ENCODE measurements around the gene NGRN.
A peak's percentile ranks its signal among the peaks of the same experiment; 100 is the strongest.
"Not testable (repeated sequence)": the region's sequence is repeated elsewhere in the genome, so short reads cannot be mapped to it uniquely, and the experiment has no call there.

The NGRN gene

DNA sequence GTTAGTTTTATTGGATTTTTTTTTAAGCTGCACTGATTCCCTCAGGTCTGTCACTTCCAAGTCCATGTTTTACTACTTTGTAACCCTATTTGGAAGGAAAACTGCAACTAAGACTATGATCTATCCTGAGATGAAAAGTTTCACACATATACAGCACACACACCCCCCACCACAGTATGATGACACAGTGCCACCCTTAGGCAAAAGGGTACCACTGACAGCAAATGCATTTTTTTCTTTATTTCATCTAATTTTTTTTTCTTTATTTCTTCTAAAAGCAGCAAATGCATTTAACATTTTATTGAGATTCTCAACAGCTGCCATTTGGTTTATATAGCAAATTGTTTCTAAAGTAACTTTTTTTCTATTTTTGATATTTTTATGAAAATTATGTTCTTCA, 21.2 kb downstream of the NGRN start:
- DNase-seq = peak; percentile 5

DNA sequence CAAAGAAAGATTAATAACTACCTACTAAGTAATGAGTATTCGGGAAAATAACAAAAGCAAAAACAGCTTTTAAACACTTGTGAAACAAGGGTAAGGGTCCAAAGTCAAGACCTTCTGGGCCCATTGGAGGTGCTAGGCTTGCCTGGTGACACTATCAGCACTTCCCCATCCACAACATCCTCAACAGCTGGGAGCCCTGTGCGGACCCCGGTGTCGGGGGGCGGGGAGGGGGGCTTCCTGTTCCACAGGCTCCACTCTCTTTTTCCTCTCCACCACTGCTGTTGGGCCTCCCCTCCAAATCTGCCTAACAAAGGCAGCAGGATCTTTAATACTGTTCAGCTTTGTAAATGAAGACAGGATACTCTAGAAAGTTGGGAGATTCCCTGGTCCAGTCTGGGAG, 21.6 kb downstream of the NGRN start:
- no peak for DNase-seq

DNA sequence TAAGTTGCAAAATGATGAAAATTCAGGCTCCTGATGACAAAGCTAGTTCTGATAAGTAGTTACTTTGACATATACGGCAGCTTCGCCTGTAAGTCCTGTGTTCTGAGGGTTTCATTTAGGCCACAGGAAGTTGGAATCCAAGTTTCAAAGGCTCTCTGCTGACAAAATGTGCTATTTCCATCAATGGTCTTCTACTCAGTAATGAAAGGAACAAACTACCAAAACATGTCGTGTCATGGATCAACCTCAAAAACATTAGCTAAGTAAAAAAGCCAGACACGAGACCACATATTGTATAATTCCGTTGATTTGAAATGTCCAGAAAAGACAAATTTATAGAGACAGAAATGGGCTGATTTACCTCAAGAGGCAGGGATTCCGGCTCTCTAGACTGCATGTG, 22.5 kb downstream of the NGRN start:
- no peak for DNase-seq

DNA sequence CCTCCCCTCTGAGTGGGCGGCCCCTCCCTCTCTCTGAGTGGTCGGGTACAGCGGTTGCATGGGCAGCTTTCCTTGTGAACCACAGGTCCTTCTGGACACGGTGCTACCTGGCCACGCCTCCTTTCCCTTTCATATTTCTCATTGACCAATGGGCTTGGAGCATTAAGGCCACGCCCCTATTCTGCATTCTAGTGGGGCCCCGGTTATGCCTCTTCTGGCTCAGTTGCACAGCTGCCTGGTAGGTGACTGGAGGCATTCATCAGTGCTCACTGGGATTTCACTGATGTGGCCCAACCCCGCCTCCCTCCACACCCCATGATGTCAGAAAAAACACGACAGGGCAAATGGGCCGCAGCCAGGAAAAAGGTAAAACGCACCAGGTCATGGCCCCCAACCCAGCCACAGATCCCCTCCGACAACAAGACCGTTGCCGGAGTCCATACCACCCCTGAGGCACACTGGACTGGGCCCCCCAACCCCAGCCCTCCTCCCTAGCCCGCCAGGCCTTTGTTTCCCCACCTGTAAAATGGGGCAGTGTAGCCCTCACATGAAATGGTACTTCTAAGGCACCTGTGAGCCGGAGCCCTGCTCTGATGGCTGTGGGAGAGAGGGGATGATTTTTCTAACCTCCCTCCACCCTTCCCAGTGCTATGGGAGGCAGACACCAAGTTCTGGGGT, 26.3 kb downstream of the NGRN start:
- no peak for DNase-seq

DNA sequence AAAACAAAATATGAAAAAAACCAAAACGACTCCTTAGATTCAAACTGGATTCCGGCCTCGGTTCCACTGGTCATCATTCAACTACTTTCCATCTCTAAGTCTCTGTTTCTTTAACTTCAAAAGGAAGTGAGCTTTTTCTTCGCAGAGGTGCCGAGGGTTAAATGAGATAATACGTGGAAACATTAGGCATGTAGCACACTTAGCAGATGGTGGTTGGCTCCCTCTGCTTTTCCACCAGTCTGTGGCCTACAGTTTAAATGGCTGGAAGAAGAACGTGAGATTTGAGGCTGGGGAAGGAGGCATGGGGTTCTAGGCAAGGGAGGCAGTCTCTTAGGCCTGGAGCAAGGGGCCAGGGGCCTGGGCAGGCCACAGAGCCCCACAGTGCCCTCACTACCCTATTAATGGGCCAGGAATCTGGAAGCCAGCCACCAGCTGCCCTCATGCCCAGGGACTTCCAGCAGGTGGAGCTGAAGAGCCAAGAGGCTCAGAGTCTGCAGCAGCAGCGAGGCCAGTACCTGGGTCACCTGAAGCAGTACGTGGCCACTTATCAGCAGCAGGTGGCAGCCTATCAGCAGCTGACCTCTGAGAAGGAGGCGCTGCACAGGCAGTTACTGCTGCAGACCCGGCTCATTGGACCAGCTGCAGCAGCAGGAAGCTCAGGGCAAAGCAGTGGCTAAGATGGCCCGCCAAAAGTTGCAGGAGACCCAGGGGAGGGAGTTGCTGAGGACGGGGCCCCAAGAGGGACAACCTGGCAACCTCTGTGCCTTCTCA, 27.8 kb downstream of the NGRN start:
- DNase-seq = peak; percentile 56

DNA sequence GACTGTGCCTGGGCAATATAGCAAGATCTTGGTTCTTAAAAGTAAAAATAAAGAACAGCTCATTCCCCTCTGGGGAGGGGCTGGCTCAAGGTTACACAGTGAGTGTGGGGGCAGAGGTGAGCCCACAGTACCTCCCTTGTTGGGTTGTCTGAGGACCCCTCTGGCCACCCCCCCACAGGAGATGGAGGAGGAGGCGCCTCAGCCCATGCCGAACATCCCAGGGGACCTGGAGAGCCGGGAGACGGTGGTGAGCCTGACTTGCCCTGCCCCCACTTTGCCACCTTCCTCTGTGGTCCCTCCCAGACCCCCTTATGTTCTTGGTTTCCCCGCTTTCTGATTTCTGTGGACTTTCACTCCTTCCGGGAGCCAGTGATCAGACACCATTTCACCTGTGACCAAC, 28.7 kb downstream of the NGRN start:
- DNase-seq = no peak

DNA sequence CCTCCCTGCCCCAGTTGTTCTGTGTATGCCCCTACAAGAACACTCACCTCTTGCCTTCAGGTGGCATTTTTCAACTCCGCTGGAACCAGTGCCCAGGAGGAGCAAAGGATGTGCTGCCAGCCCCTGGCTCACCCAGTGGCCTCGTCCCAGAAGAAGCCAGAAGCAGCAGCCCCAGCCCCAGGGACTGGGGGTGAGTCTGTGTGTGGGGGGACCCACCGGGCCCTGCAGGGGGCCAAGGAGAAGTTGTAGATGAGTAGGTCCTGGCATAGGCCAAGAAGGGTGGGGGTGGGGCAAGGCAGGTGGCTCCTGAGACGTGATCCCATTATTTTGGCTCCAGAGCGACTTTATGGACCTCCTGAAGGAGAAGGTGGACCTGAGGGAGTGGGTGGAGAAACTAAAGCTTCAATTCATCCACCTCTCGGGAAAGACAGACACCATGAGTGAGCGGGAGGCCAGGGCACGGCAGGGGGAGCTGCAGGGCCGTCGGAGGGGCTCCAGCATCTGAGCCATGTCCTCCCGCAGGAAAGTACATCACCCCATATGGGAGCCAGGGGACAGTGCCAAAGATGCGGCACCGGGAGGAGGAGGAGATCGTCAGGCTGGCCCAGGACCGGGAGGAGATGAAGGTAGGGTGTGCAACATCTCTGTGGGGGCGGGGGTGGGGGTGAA, 29.3 kb downstream of the NGRN start:
- no peak for DNase-seq

DNA sequence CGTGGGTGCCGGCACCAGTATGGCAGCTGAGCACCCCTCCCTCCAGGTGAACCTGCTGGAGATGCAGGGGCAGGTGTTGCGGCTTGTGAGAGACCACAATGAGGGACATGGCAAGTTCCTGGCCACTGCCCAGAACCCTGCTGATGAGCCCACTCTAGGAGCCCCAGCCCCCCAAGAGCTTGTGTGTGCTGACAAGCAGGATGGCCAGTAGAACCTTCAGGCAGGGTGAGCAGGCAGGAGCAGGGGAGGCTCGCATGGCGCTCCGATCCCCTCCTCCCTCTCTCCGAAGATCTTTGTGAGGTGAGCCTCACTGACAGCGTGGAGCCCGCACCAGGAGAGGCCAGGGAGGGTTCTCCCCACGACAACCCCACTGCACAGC, 29.8 kb downstream of the NGRN start:
- no peak for DNase-seq

DNA sequence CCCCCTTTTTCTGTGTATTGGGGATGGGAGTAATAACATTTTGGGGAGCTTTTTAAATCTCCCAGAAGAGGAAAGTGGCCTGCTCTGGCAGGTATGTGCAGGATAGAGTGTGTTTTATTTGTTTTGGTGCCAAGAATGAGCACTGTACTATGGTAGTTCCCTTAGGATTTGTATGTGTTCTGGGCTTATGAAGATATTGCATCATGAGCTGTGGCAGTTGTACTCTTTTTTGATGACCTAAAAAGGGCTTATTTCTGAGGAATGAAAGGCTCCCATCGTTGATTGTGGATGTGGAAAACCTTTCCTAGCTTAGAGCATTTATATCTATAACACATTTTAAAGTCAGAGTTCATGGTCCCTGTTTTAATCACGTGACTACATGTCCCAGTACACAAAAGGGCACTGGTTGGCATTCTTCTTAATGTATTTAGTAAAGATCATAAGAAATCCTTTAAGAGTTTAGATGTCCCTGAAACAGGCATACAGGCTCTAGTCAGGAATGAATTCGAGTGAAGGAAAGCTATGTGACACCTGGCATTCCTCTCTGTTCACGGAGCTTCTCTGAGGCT, 30.9 kb downstream of the NGRN start:
- not testable (repeated sequence) for DNase-seq

DNA sequence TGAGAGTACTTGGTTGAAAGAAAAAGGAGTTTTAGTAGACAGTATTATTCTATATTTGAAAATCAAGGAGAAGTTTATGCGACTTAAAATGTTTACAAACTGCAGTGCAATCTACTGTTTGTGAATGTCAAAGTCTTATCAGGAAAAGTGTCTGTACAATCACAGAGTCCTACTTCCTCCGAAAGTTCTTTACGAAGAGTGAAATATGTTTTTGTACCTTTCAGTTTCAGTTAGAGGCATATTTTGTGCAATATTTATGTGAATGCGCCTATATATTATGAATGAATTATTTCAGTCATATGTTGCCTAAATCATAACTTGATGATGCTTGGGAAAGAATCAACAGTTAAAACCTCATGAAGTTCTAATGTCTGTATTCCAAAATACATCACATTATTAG, 31.5 kb downstream of the NGRN start:
- no peak for DNase-seq

DNA sequence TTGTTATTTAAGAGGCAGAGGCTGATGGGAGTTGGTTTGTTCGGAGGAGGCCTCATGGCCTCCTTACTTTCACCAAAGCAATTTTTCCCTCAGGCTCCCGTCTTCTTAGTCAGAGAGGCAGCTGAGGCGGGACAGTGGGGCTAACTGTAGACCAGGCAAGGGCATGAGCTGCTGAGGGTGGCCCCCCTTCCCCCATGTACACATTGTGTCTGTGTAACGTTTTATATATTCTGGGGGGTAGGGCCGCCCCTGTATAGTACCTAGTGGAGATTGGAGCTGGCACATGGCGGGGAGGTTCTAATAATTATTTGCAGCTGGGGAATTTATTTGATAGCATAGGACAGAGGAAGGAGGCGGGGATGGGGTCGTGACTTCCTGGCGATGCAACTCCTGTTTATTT, 35.1 kb downstream of the NGRN start:
- DNase-seq = no peak

DNA sequence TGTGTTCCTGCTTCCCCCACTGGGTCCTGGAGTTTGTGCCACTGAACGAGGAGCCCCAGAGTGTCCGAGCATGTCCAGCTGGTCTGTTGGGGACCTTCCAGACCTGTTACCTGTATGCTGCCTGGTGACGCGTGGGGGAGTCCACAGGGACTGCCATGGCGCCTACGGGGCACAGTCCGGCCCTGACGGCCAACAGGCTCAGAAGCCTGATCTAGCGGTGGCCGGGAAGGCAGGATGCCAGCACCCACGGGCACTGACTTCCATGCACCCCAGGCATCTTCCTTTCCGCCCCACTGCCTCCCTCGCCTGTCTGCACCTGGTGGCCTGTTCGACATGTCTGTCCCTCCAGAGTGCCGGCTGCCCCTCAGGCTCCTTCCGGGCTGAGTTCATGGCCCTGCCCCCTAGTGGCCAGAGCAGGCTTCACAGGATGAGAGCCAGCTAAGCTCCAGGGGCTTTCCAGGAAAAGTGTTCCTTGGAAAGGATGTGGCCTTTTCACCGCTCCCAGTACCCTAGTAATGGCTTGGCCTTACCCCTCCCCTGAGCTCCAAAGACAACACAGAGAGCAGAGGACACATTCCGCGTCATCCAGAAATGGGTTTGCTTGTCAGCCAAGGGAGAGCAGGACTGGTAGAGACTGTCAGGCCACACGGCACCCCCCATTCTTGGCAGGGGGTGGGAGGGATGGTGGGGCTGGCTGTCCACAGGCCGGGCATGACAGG, 35.7 kb downstream of the NGRN start:
- DNase-seq = peak; percentile 16

DNA sequence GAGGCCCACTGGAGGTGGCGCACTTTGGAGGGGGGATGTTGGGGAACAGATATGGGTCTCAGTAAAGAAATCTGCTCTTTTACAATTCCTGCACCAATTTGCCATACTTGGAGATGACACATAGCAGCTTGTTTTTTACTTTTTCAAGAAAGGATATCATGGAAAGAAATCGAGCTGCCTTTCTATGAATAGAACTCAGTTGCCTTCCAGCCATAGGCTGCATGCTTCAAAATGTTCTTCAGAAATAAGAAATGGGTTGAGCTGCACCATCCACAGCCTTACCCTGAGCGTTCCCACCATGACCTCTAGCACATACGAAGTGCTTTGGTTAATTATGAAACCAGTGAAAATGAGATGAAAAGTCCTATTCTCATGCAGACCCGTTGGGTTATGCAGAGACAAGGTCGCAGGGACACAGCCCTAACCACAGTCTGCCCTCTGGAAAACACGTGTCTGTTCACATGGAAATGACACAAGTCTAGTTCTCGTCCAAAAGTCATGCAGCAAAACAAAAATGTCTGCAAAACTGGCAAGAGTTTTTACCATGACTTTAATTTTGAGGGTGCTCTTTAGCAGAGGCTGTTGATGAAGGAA, 36.3 kb downstream of the NGRN start:
- DNase-seq = no peak

DNA sequence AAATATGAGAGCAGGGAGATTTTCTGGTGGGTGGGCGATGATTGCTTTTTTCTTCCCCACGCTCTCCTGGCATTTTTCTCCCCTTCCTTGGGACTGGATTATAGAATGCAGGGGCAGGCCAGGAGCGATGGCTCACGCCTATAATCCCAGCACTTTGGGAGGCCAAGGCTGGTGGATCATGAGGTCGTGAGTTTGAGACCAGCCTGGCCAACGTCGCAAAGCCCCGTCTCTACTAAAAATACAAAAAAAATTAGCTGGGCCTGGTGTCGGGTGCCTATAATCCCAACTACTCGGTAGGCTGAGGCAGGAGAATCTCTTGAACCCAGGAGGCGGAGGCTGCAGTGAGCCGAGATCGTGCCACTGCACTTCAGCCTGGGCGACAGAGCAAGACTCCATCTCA, 39.9 kb downstream of the NGRN start:
- DNase-seq = not testable (repeated sequence)

DNA sequence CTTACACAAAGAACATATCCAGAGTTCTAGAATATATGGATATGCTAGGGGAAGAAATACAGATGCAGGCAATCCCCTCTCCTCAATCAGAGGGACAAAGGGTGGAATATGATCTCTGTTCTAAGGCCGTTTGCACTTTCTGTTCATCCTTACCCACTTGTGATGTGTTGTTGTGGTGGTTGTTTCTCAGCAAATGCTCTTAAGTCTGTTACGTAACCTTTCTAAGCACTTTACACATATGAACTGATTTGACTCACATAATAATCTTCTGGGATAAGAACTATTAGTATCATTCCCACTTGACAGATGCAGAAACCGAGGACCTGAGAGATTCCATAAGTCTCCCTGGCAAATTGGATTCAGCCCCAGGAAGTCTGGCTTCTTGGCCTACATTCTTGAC, 40.5 kb downstream of the NGRN start:
- no peak for DNase-seq

DNA sequence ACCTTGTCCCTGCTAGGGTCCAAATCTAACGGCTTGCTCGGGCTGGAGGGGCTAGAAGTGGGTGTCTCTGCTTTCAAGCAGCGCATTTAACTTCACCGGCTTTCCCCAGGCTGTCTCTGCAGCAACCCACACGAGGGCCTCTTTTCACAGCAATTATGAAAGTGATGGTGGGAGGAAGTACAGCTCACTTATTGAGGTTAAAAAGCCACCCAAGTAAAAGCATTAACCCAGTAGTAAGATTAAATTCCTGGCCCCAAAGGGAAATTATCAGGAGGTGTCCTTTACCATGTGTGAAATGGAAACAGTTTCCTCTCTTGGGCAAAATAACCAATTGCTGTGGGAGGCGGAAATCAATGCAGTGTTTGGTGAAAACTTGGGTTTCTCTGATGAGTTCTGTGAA, 41.1 kb downstream of the NGRN start:
- DNase-seq = no peak

DNA sequence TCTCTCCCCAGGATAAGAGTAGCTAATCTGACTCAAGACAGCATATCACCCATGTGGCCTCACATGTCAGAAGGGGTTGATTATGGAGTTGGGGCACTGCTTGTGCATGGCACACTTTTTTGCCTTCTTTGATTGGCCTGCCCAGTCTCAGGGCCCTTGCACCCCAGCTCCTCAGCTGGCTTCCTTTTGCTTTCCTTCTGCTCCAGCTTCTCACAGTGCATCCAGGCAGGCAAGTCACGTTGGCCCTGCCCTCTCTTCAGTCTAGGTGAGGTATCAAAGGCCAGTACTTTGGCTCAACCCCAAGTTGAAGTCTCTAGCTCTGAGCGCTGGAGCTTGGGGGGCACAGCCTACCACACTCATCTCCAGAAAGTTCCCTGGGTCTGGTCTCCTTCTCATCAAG, 42.2 kb downstream of the NGRN start:
- no peak for DNase-seq

DNA sequence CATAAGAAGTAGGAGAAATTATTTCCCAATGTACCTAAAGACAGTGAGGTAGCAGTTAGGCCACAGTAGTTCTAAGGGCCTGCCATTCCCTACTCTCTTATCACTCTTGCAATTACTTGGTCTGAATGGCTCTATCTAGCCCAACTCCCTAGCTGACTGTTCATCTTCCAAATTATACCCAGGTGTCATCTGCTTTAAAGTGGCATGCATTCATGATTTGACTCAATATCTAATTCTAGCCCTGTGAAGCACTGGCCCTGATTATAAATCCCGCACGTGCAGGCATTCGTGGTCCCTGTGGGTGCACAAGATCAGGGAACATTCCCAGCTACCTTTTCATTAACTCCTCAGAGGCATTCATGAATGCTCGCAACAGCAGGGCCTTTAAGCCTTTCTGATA, 43.5 kb downstream of the NGRN start:
- DNase-seq = no peak

DNA sequence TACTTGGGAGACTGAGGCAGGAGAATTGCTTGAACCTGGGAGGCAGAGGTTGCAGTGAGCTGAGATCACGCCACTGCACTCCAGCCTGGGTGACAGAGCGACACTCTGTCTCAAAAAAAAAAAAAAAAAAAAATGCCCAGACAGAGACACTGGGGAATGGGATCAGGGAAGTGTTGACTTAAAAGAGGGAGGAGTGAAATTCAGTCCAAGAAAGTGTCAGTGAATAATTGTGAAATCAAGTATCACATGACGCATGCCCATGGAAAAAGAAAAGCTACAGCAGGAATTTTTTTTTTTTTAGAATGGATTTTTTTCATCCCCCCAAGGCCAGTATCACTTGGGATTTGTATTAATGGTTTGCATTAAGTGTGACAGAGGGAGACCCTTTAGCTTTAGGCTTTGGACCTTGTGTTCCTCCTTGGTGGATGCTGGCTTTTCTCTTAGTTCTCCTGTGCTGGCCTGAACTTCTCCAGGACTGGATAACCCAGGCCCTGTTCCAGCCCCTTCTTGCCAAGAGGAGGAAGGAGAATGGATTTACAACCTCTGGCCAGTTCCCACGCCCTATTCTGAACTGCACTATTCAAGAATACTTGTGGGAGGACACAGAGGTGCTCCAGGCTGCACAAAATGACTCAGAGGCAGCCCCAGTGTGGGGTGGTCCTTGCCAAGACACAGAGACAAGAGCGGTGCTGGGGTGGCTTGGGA, 50.0 kb downstream of the NGRN start:
- DNase-seq = peak; percentile 47

DNA sequence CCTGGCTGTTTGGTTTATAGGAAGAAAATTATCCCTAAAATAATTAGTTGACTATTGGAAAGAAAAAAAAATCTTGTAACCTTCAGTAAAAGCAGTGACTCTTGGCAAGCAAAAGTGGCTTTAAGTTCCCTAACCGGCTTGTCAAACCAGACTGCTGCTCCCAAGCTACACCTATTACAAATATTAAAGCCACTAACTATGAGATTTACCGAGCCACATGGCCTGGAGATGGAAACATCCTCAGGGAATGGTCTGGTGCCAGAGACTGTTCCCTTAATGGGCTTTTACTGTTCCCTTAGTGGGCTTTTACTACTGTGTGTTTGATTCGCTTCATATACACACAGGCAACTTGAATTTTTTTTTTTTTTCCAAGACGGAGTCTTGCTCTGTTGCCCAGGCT, 50.7 kb downstream of the NGRN start:
- no peak for DNase-seq

DNA sequence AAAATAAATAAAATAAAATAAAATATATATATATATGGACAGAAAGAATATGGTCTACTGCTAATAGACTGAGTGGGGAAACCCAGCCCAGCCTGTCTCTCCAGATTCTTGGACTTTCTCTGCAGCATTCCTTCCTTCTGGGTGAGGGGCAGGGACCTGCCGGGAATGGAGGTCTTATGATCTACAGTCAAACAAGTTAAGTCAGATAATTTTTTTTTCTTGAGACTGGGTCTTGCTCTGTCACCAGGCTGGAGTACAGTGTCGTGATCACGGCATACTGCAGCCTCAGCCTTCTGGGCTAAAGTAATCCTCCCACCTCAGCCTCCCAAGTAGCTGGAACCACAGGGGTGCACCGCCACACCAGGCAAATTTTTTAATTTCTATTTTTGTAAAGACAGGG, 53.1 kb downstream of the NGRN start:
- no peak for DNase-seq

Measured in kidney glomerular epithelial cell (primary cell).